T47D (cell line): ENCODE data around the gene NCK2.

Experiments
- DNase-seq, 2 experiments: peaks; one replicate each; pipeline versions ENCODE4 v3.0.0 to v3.0.0-alpha.2; 2011 to 2012; ENCODE audit warnings: low read depth in 1 of 2, low spot score in 1 of 2
- JUND ChIP-seq: IDR thresholded peaks from 2 replicates; pipeline ENCODE4 v1.6.1; 2012; ENCODE audit warnings: low read depth
- in situ Hi-C: cut with HindIII; loops from 2 replicates; pipeline ENCODE4 v1.10.0; 2016; ENCODE audit warnings: low sequenced_read_pairs, low pct_unique_long_range_greater_than_20kb

Gene NCK2

GRCh38 chr2:105907184-105907583 is 162.5 kb downstream of the NCK2 start:
- no peak for DNase-seq
- TF ChIP-seq JUND: no peak
- in situ Hi-C loops: no loop called here

DNA sequence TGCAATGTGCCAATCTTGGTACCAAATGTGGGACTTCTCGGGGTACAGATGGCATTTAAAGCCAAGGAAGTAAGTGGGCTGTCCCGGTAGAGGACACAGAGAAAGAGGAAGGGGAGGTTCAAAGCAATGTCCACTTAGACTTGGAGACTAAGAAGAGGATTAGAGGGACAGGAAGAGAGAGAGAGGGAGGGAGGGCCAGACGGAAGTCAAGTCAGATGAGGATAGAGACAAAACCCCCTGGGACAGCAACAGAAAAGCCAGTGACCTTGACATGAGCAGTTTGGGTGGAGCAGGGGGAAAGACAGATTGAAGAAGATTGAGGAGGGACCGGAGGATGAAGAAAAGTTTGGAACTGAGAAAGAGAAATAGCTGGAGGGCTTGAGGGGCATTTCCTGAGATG is 164.5 kb downstream of the NCK2 start:
- in situ Hi-C loops: no loop called here
- no peak for DNase-seq
- TF ChIP-seq JUND: no peak

DNA sequence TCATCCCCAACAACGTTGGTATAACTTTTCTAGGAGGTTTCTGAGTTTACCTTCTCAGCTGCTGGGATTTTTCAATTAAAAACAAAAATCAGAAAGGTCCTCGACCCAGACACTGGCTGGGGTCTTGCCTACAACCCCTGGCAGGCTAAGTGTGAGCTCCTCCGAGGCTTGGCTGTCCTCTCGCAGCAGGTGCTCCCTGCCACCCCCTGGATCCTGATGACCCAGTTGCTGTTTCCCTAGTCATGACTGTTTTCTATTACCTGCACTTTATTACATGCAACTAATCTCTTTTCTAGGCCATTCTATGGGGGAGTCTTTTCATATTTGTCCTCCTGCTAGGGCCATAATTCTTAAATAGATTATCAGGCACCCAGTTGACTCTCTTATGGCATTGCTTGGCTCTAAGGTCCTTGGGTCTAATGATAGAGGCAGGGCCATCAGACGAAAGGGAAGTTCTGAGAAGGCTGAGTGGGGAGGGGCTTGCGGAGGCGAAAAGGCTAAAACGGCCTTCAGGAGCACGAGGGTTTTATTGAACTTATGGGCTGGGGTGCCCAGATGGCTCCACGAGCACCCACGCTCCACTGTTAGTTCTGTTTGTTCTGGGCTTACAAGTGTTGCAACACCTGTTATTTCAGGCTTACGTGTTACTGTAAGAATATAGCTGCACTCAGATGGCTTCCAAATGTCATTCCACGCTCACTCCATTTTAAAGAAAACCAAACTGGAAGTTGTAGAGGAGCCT is 166.0 kb downstream of the NCK2 start:
- in situ Hi-C loops: no loop called here
- TF ChIP-seq JUND: no peak
- peak in 1 of 2 experiments; percentile 4 for DNase-seq

GRCh38 chr2:105911425-105911824 is 166.7 kb downstream of the NCK2 start:
- TF ChIP-seq JUND: no peak
- DNase-seq: no peak
- in situ Hi-C loops: no loop called here

- no peak for DNase-seq
- no peak for TF ChIP-seq JUND
- in situ Hi-C loops: no loop called here
Measured at GRCh38 chr2:105912081-105912480, 167.4 kb downstream of the NCK2 start.

DNA sequence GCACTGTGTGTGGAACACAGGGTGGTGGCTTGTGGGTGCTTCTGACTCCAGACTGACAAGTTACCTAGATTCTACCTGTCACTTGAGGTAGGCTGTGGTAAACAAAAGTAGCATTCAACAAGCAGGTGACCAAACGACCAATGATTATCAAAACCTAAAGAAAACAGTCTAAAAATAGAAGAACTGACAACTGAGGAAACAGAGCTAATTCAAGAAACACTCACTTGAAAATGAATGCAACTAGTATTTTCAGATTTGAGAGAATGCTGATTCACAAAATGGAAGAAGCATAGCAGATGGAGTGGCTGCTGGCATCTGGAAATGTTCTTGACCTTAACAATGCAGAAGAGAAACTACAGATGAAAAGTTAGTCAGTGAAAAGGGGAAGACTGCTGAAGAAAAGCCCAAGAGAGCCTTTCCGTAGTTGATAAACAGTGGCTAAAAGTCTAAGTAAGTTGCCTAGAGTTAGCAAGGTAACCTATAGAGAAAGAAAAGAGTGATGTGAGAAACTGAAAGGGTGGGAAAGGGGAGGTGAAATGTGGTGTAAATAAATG is 170.4 kb downstream of the NCK2 start:
- no peak for DNase-seq

GRCh38 chr2:105917226-105917625 is 172.5 kb downstream of the NCK2 start:
- TF ChIP-seq JUND: no peak
- DNase-seq: no peak
- in situ Hi-C loops: no loop called here

More for the DNA sequence above, 170.4 kb downstream of the NCK2 start:
- TF ChIP-seq JUND: no peak
- in situ Hi-C loops: no loop called here

DNA sequence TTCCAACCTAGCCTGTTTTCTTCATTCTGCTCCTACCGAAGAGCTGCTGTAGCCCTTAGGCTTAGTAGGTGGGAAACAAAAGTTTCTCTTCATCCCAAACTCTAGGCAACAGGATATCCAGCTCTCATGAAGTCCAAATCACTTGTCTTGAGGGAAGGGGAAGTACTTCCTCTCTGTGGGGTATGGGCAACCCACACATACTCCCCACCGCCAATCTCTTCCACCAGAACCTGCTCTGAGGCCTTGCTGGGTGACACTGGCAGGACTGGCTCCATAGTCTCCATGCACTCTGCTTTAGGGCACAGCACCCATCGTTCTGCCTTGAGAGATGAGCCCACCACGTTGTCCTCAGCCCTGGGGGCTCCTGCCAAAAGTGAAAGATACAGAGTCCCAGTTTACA is 173.0 kb downstream of the NCK2 start:
- in situ Hi-C loops: no loop called here
- DNase-seq: no peak

GRCh38 chr2:105919191-105919811 is 174.6 kb downstream of the NCK2 start:
- DNase-seq: no peak
- in situ Hi-C loops: no loop called here
- no peak for TF ChIP-seq JUND

More for the DNA sequence above, 173.0 kb downstream of the NCK2 start:
- TF ChIP-seq JUND: no peak

DNA sequence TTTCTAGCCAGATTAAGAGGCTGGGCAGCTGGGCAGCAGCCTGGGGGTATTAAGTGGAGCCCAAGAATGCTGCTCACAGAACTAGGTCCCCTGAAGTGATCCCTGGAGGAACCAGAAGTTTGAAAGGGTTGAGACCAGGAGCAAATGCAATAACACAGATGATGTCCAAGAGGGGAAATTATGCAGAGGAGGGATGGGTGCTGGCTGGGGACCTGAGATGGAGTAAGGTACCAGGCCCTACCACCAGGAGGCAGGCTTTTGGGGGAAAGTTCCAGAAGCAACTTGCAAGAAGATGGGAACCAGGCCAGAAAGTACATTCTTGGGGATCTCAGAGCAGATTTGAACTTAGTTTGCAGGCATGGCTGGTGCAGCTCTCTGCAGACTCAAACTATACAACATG is 175.1 kb downstream of the NCK2 start:
- DNase-seq: no peak
- no peak for TF ChIP-seq JUND
- in situ Hi-C loops: no loop called here

GRCh38 chr2:105924271-105924670 is 179.6 kb downstream of the NCK2 start:
- TF ChIP-seq JUND: no peak
- no peak for DNase-seq
- in situ Hi-C loops: no loop called here

DNA sequence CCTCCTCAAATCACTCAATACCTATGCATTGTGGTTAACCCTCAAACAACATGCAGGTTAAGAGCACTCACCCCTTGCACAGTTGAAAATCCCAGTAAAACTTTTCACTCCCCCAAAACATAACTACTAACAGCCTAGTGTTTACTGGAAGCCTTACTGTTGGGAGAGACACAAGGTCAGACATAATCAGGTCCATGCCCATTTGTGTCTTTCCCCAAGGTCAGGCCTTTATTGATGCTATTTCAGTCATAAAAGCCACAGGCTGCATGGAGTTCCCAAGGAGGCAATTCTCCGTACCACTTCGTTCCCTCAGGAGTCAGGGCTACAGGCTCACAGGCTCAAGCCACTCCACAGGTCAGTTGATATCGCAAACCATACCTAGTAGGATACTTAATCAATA is 180.2 kb downstream of the NCK2 start:
- in situ Hi-C loops: no loop called here
- DNase-seq: no peak
- no peak for TF ChIP-seq JUND

DNA sequence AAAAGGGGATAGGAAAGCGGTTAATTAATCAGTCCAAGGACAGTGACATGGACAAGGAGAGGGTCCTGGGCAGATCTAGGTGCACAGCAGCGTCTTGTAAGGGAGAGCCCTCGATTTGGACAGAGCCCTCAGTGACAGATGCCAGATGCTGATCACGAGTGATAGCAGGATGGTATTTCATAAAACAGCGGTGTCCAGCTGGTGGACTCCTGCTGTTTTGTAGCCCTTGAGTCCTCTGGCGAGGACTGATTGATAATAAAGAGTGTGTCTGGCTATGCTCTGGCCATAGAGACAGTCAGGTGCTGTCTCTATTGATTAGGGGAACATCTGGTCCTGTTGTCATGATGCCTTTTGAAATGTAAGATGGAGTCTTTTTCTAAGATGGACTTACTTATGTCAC is 180.7 kb downstream of the NCK2 start:
- in situ Hi-C loops: no loop called here
- no peak for TF ChIP-seq JUND
- no peak for DNase-seq
